Activated CD8-positive, alpha-beta memory T cell treated with anti-CD3 and anti-CD28 coated beads, Interleukin-2, amount 10 ng/mL, durations not matched to agents 7 days and 5 days (primary cell): ENCODE data around the gene SNTG2. TPM values are rescaled to one million over a fixed set of nuclear protein-coding genes. Genes with fewer than 3 reads are reported as not detected.
A peak's percentile ranks its signal among the peaks of the same experiment; 100 is the strongest.

ENCODE experiments used
- ATAC-seq: fragments of 150-1000 bp; cut with Tn5 transposase; one replicate; pipeline ENCODE4 v1.10.0; 2021; ENCODE audit warnings: moderate library complexity
- CTCF ChIA-PET: fragments of 350-600 bp; sonication (Branson Sonifier 250); formaldehyde crosslinking; loops from one replicate; lab custom pipeline; 2021; ENCODE audit warnings: antibody characterized with exemption; lab: Charles Lee
- DNase-seq: peaks from one replicate; pipeline ENCODE4 v3.0.0-alpha.2; 2020
- H3K27ac Mint-ChIP-seq: one replicate; pipeline ENCODE4 v1.8.0; 2021; ENCODE audit warnings: mild to moderate bottlenecking, mixed read lengths
- H3K27me3 Mint-ChIP-seq: one replicate; pipeline ENCODE4 v1.8.0; 2021; ENCODE audit warnings: mixed read lengths
- H3K36me3 Mint-ChIP-seq: one replicate; pipeline ENCODE4 v1.8.0; 2021; ENCODE audit warnings: mild to moderate bottlenecking, mixed read lengths
- H3K4me1 Mint-ChIP-seq: one replicate; pipeline ENCODE4 v1.8.0; 2021; ENCODE audit warnings: mixed read lengths
- H3K4me3 Mint-ChIP-seq: one replicate; pipeline ENCODE4 v1.8.0; 2021; ENCODE audit warnings: mild to moderate bottlenecking, moderate library complexity, mixed read lengths
- H3K9me3 Mint-ChIP-seq: one replicate; pipeline ENCODE4 v1.8.0; 2022; ENCODE audit warnings: low read depth, mixed read lengths
- total RNA-seq, 2 experiments: library from RNA; stranded (reverse); gene quantifications; one replicate each; pipeline ENCODE4 v1.2.3, GENCODE V29; 2021

SNTG2 gene
- total RNA-seq, 2 experiments from 2014 or later, result 0.37 to 1.6 TPM

- Mint-ChIP-seq H3K27me3 (no peaks in the 10 kb centered on the region), H3K4me1 (no peaks in the 10 kb centered on the region), H3K9me3 (no peaks in the 10 kb centered on the region), H3K36me3 (no peaks in the 10 kb centered on the region), H3K4me3 (no peak overlapping the region), H3K27ac (no peak overlapping the region)
- no peak for ATAC-seq
- CTCF ChIA-PET, result interaction anchor here (0.6 kb wide), 1 partner anchor 13 kb away, joined by 4 read pairs; no protein-coding TSS in a partner anchor
- no peak for DNase-seq
Observed at GRCh38 chr2:1153920-1154319, 203.3 kb downstream of the SNTG2 start.

- H3K27ac Mint-ChIP-seq, result no peak overlapping the region
- H3K36me3 Mint-ChIP-seq, result no peaks in the 10 kb centered on the region
- ATAC-seq, result no peak
- no peaks in the 10 kb centered on the region for H3K27me3 Mint-ChIP-seq
- no peaks in the 10 kb centered on the region for H3K9me3 Mint-ChIP-seq
- DNase-seq, result no peak
- H3K4me3 Mint-ChIP-seq, result no peak overlapping the region
- CTCF ChIA-PET, result no interaction called here
- H3K4me1 Mint-ChIP-seq, result no peaks in the 10 kb centered on the region
Observed at GRCh38 chr2:1154710-1155594, 204.3 kb downstream of the SNTG2 start.

GRCh38 chr2:1156059-1156458 lies 205.4 kb downstream of the SNTG2 start:
- H3K9me3 Mint-ChIP-seq, result no peaks in the 10 kb centered on the region
- H3K36me3 Mint-ChIP-seq, result peaks cover 1% of the 10 kb centered on the region
- no peaks in the 10 kb centered on the region for H3K27me3 Mint-ChIP-seq
- no peak overlapping the region for H3K4me3 Mint-ChIP-seq
- CTCF ChIA-PET, result interaction anchor here (2.1 kb wide), 1 partner anchor 16 kb away, joined by 5 read pairs; no protein-coding TSS in a partner anchor
- no peaks in the 10 kb centered on the region for H3K4me1 Mint-ChIP-seq
- DNase-seq, result no peak
- no peak overlapping the region for H3K27ac Mint-ChIP-seq
- ATAC-seq, result no peak

GRCh38 chr2:1156531-1156930 lies 205.9 kb downstream of the SNTG2 start:
- Mint-ChIP-seq H3K4me3 (no peak overlapping the region), H3K9me3 (no peaks in the 10 kb centered on the region), H3K27ac (no peak overlapping the region), H3K27me3 (no peaks in the 10 kb centered on the region), H3K36me3 (peaks cover 1% of the 10 kb centered on the region), H3K4me1 (no peaks in the 10 kb centered on the region)
- ATAC-seq (no peak), DNase-seq (no peak)
- CTCF ChIA-PET, result interaction anchor here (2.1 kb wide), 1 partner anchor 16 kb away, joined by 5 read pairs; no protein-coding TSS in a partner anchor

GRCh38 chr2:1157107-1157506 lies 206.5 kb downstream of the SNTG2 start:
- CTCF ChIA-PET, result interaction anchor here (2.1 kb wide), 1 partner anchor 17 kb away, joined by 5 read pairs; no protein-coding TSS in a partner anchor
- H3K4me3 Mint-ChIP-seq, result no peak overlapping the region
- no peaks in the 10 kb centered on the region for H3K27me3 Mint-ChIP-seq
- H3K9me3 Mint-ChIP-seq, result no peaks in the 10 kb centered on the region
- H3K27ac Mint-ChIP-seq, result no peak overlapping the region
- DNase-seq (no peak), ATAC-seq (no peak)
- H3K36me3 Mint-ChIP-seq, result peaks cover 1% of the 10 kb centered on the region
- no peaks in the 10 kb centered on the region for H3K4me1 Mint-ChIP-seq

- peaks cover 13% of the 10 kb centered on the region for H3K4me1 Mint-ChIP-seq
- H3K4me3 Mint-ChIP-seq, result no peak overlapping the region
- ATAC-seq, result no peak
- H3K27ac Mint-ChIP-seq, result no peak overlapping the region
- no peak for DNase-seq
- H3K27me3 Mint-ChIP-seq, result no peaks in the 10 kb centered on the region
- peaks cover 15% of the 10 kb centered on the region for H3K9me3 Mint-ChIP-seq
- CTCF ChIA-PET, result no interaction called here
- H3K36me3 Mint-ChIP-seq, result peaks cover 11% of the 10 kb centered on the region
Observed at GRCh38 chr2:1159013-1159412, 208.4 kb downstream of the SNTG2 start.

- peaks cover 13% of the 10 kb centered on the region for H3K4me1 Mint-ChIP-seq
- no peak overlapping the region for H3K4me3 Mint-ChIP-seq
- peaks cover 11% of the 10 kb centered on the region for H3K36me3 Mint-ChIP-seq
- H3K27ac Mint-ChIP-seq, result peak overlapping the region; percentile 89
- ATAC-seq (no peak), DNase-seq (no peak)
- H3K9me3 Mint-ChIP-seq, result peaks cover 32% of the 10 kb centered on the region
- no peaks in the 10 kb centered on the region for H3K27me3 Mint-ChIP-seq
- CTCF ChIA-PET, result no interaction called here
Observed at GRCh38 chr2:1162246-1162645, 211.6 kb downstream of the SNTG2 start.

GRCh38 chr2:1162768-1163584 lies 212.3 kb downstream of the SNTG2 start:
- CTCF ChIA-PET, result no interaction called here
- peak; percentile 47 for ATAC-seq
- Mint-ChIP-seq H3K27ac (peak overlapping the region; percentile 89), H3K27me3 (no peaks in the 10 kb centered on the region), H3K4me1 (peaks cover 13% of the 10 kb centered on the region), H3K9me3 (peaks cover 32% of the 10 kb centered on the region), H3K36me3 (peaks cover 11% of the 10 kb centered on the region), H3K4me3 (no peak overlapping the region)
- peak; percentile 48 for DNase-seq

- H3K27me3 Mint-ChIP-seq, result no peaks in the 10 kb centered on the region
- peaks cover 37% of the 10 kb centered on the region for H3K9me3 Mint-ChIP-seq
- H3K4me3 Mint-ChIP-seq, result no peak overlapping the region
- peaks cover 10% of the 10 kb centered on the region for H3K36me3 Mint-ChIP-seq
- DNase-seq, result no peak
- CTCF ChIA-PET, result no interaction called here
- H3K27ac Mint-ChIP-seq, result peak overlapping the region; percentile 43
- H3K4me1 Mint-ChIP-seq, result peaks cover 13% of the 10 kb centered on the region
- no peak for ATAC-seq
Observed at GRCh38 chr2:1166976-1167375, 216.3 kb downstream of the SNTG2 start.

GRCh38 chr2:1168846-1169245 lies 218.2 kb downstream of the SNTG2 start:
- ATAC-seq (no peak), DNase-seq (no peak)
- H3K4me3 Mint-ChIP-seq, result no peak overlapping the region
- peaks cover 23% of the 10 kb centered on the region for H3K9me3 Mint-ChIP-seq
- no peaks in the 10 kb centered on the region for H3K4me1 Mint-ChIP-seq
- CTCF ChIA-PET, result no interaction called here
- no peaks in the 10 kb centered on the region for H3K27me3 Mint-ChIP-seq
- no peak overlapping the region for H3K27ac Mint-ChIP-seq
- no peaks in the 10 kb centered on the region for H3K36me3 Mint-ChIP-seq

GRCh38 chr2:1169291-1169949 lies 218.8 kb downstream of the SNTG2 start:
- CTCF ChIA-PET, result no interaction called here
- no peak overlapping the region for H3K27ac Mint-ChIP-seq
- H3K9me3 Mint-ChIP-seq, result peaks cover 22% of the 10 kb centered on the region
- H3K27me3 Mint-ChIP-seq, result no peaks in the 10 kb centered on the region
- ATAC-seq, result no peak
- H3K36me3 Mint-ChIP-seq, result no peaks in the 10 kb centered on the region
- no peak overlapping the region for H3K4me3 Mint-ChIP-seq
- H3K4me1 Mint-ChIP-seq, result no peaks in the 10 kb centered on the region
- no peak for DNase-seq

- Mint-ChIP-seq H3K36me3 (no peaks in the 10 kb centered on the region), H3K27ac (no peak overlapping the region), H3K9me3 (peaks cover 16% of the 10 kb centered on the region), H3K27me3 (no peaks in the 10 kb centered on the region), H3K4me1 (no peaks in the 10 kb centered on the region), H3K4me3 (no peak overlapping the region)
- CTCF ChIA-PET, result no interaction called here
- no peak for DNase-seq
- ATAC-seq, result no peak
Observed at GRCh38 chr2:1170241-1170640, 219.6 kb downstream of the SNTG2 start.

- H3K4me3 Mint-ChIP-seq, result no peak overlapping the region
- no peaks in the 10 kb centered on the region for H3K4me1 Mint-ChIP-seq
- H3K27ac Mint-ChIP-seq, result no peak overlapping the region
- no peak for DNase-seq
- peaks cover 12% of the 10 kb centered on the region for H3K9me3 Mint-ChIP-seq
- H3K36me3 Mint-ChIP-seq, result no peaks in the 10 kb centered on the region
- H3K27me3 Mint-ChIP-seq, result no peaks in the 10 kb centered on the region
- CTCF ChIA-PET, result no interaction called here
- ATAC-seq, result no peak
Observed at GRCh38 chr2:1170711-1171110, 220.1 kb downstream of the SNTG2 start.
